Stimulated activated CD4-positive, alpha-beta T cell treated with anti-CD3 and anti-CD28 coated beads, TNF-alpha, amount 100 ng/mL, for 24 hours (primary cell): ENCODE measurements around the gene TIGD4.
"Not testable (repeated sequence)": the region's sequence is repeated elsewhere in the genome, so short reads cannot be mapped to it uniquely, and the experiment has no call there.

ENCODE experiments used
- DNase-seq, 3 experiments: peaks; one replicate each; pipeline ENCODE4 v3.0.0-alpha.2; 2020; ENCODE audit warnings: low read depth in 3 of 3

The TIGD4 gene

GRCh38 chr4:152780267-152780778 is 793 bp upstream of the TIGD4 start:
- DNase-seq = no peak

- peak in 2 of 3 experiments; percentile 1 to 22 for DNase-seq
These were observed 646 bp downstream of the TIGD4 start for GRCh38 chr4:152778656-152779512.

- no peak for DNase-seq
These were observed 2.0 kb downstream of the TIGD4 start for GRCh38 chr4:152777488-152777887.

- no peak for DNase-seq
These were observed 3.2 kb downstream of the TIGD4 start for GRCh38 chr4:152776352-152776751.

- no peak for DNase-seq
These were observed 5.6 kb downstream of the TIGD4 start for GRCh38 chr4:152773953-152774352.

- no peak for DNase-seq
These were observed 6.2 kb downstream of the TIGD4 start for GRCh38 chr4:152773339-152773738.

GRCh38 chr4:152771741-152772533 is 7.6 kb downstream of the TIGD4 start:
- DNase-seq = no peak

- DNase-seq = not testable (repeated sequence)
These were observed 14.3 kb downstream of the TIGD4 start for GRCh38 chr4:152765069-152765737.

GRCh38 chr4:152763796-152764195 is 15.7 kb downstream of the TIGD4 start:
- no peak for DNase-seq

GRCh38 chr4:152748619-152749018 is 30.9 kb downstream of the TIGD4 start:
- no peak for DNase-seq

- DNase-seq = no peak
These were observed 32.1 kb downstream of the TIGD4 start for GRCh38 chr4:152747444-152747843.

- no peak for DNase-seq
These were observed 40.7 kb downstream of the TIGD4 start for GRCh38 chr4:152738827-152739226.

GRCh38 chr4:152735906-152736305 is 43.6 kb downstream of the TIGD4 start:
- no peak for DNase-seq

- DNase-seq = no peak
These were observed 44.1 kb downstream of the TIGD4 start for GRCh38 chr4:152735396-152735859.

- DNase-seq = no peak
These were observed 44.9 kb downstream of the TIGD4 start for GRCh38 chr4:152734699-152735050.

- DNase-seq = no peak
These were observed 45.4 kb downstream of the TIGD4 start for GRCh38 chr4:152734015-152734698.

GRCh38 chr4:152731997-152732396 is 47.5 kb downstream of the TIGD4 start:
- DNase-seq = no peak

- no peak for DNase-seq
These were observed 50.1 kb downstream of the TIGD4 start for GRCh38 chr4:152729466-152729865.

GRCh38 chr4:152728343-152728742 is 51.2 kb downstream of the TIGD4 start:
- no peak for DNase-seq

GRCh38 chr4:152727784-152728183 is 51.7 kb downstream of the TIGD4 start:
- DNase-seq = no peak

GRCh38 chr4:152724494-152724893 is 55.0 kb downstream of the TIGD4 start:
- no peak for DNase-seq
